Measurements from ENCODE around the gene INPPL1.

The INPPL1 gene

DNA sequence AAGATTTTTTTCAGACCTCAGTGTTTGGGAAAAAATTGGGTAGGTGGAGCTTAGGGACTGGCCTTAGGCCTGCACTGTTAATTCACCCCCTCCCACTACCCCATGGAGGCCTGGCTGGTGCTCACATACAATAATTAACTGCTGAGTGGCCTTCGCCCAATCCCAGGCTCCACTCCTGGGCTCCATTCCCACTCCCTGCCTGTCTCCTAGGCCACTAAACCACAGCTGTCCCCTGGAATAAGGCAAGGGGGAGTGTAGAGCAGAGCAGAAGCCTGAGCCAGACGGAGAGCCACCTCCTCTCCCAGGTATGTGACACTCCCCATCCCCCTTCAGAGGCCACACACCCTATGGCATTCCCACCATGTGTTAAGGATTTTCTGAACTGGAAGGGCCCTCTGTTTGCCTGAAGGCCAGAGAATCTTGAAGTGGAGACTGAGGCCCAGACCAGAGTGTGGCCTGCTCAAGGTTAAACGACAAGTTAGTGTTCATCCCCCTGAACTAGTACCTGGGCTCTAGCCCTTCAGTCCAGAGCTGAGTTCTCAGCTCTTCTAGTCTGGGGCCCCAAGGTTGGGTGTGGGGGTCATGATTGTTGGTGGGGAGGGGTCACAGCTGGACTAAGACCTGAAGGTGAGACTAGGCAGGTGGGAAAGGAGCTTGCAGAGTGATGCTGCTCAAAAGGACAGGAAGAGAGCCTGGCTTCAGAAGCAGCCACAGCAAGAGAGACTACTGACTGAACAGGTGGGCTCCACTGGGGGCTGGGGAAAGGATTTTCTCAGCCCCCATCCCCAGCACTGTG is 34.9 kb upstream of the INPPL1 start:
- no peak overlapping the region for H3K27ac ChIP-seq (replicated peaks)
- H3K27me3 ChIP-seq (ENCODE audit: insufficient read depth, poor library complexity, severe bottlenecking): no peaks in the 10 kb centered on the region
- no peak overlapping the region for H3K4me3 ChIP-seq (replicated peaks; ENCODE audit: insufficient read depth, low read length)
- no peak for DNase-seq (ENCODE audit: low read depth in 1 of 2, low spot score in 1 of 2)
- TF ChIP-seq POLR2AphosphoS5 (IDR thresholded peaks at IDR 0.05; ENCODE audit: low read depth): no peak
- TF ChIP-seq SPI1 (IDR thresholded peaks at IDR 0.05; ENCODE audit: borderline replicate concordance, low read depth): no peak
- TF ChIP-seq, protein P1, sequence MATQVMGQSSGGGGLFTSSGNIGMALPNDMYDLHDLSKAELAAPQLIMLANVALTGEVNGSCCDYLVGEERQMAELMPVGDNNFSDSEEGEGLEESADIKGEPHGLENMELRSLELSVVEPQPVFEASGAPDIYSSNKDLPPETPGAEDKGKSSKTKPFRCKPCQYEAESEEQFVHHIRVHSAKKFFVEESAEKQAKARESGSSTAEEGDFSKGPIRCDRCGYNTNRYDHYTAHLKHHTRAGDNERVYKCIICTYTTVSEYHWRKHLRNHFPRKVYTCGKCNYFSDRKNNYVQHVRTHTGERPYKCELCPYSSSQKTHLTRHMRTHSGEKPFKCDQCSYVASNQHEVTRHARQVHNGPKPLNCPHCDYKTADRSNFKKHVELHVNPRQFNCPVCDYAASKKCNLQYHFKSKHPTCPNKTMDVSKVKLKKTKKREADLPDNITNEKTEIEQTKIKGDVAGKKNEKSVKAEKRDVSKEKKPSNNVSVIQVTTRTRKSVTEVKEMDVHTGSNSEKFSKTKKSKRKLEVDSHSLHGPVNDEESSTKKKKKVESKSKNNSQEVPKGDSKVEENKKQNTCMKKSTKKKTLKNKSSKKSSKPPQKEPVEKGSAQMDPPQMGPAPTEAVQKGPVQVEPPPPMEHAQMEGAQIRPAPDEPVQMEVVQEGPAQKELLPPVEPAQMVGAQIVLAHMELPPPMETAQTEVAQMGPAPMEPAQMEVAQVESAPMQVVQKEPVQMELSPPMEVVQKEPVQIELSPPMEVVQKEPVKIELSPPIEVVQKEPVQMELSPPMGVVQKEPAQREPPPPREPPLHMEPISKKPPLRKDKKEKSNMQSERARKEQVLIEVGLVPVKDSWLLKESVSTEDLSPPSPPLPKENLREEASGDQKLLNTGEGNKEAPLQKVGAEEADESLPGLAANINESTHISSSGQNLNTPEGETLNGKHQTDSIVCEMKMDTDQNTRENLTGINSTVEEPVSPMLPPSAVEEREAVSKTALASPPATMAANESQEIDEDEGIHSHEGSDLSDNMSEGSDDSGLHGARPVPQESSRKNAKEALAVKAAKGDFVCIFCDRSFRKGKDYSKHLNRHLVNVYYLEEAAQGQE (IDR thresholded peaks at IDR 0.05; ENCODE audit: insufficient replicate concordance, low read depth): no peak
- no peak for TF ChIP-seq CTCF (IDR thresholded peaks at IDR 0.05; ENCODE audit: insufficient read depth, low read length)
- TF ChIP-seq GABPA (IDR thresholded peaks at IDR 0.05; ENCODE audit: low read depth): no peak

DNA sequence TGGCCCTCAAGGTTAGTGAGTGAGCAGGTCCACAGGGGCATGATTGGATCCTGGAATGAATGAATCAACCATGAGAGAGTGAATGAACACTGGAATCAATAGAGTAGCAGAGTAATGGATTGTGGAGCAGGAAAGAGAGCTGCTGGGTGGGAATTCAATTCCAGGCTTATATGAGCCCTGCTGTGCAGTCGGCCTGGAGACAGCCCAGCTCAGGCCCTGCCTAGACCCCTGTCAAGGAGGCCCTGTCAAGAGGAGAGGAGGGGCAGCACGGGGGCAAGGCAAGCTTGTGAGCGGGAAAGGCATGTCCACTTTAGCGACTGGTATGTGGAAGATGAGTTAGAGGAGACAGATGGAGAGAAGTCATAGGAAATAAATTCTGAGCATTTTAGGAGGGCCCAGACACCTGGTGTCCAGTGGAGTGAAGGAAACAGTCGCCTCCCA is 33.9 kb upstream of the INPPL1 start:
- TF ChIP-seq POLR2AphosphoS5 (IDR thresholded peaks at IDR 0.05; ENCODE audit: low read depth) (no peak), CTCF (IDR thresholded peaks at IDR 0.05; ENCODE audit: insufficient read depth, low read length) (no peak), GABPA (IDR thresholded peaks at IDR 0.05; ENCODE audit: low read depth) (no peak)
- TF ChIP-seq, protein P1 (IDR thresholded peaks at IDR 0.05; ENCODE audit: insufficient replicate concordance, low read depth): no peak
- no peak overlapping the region for H3K27ac ChIP-seq (replicated peaks)
- H3K4me3 ChIP-seq (replicated peaks; ENCODE audit: insufficient read depth, low read length): no peak overlapping the region
- no peak for DNase-seq (ENCODE audit: low read depth in 1 of 2, low spot score in 1 of 2)
- H3K27me3 ChIP-seq (ENCODE audit: insufficient read depth, poor library complexity, severe bottlenecking): no peaks in the 10 kb centered on the region

DNA sequence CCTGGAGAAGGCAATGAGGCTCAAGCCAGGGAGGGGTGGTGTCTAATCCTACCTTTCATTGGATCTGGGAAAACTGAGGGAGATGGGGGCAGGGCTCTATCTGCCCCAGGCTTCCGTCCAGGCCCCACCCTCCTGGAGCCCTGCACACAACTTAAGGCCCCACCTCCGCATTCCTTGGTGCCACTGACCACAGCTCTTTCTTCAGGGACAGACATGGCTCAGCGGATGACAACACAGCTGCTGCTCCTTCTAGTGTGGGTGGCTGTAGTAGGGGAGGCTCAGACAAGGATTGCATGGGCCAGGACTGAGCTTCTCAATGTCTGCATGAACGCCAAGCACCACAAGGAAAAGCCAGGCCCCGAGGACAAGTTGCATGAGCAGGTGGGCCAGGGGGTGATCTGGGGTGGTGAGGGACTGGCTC is 32.6 kb upstream of the INPPL1 start, which contains the start of gene FOLR1:
Gene FOLR1 (plus strand): TSS at position 180 of the 421 bp plus-strand sequence. CDS start 34 bp downstream, at position 214.
- H3K27me3 ChIP-seq (ENCODE audit: insufficient read depth, poor library complexity, severe bottlenecking): no peaks in the 10 kb centered on the region
- DNase-seq (ENCODE audit: low read depth in 1 of 2, low spot score in 1 of 2): no peak
- no peak within 1 kb of the TSS for H3K4me3 ChIP-seq (replicated peaks; ENCODE audit: insufficient read depth, low read length)
- TF ChIP-seq, protein P1 (IDR thresholded peaks at IDR 0.05; ENCODE audit: insufficient replicate concordance, low read depth): no peak
- TF ChIP-seq GABPA (IDR thresholded peaks at IDR 0.05; ENCODE audit: low read depth): no peak
- TF ChIP-seq POLR2AphosphoS5 (IDR thresholded peaks at IDR 0.05; ENCODE audit: low read depth): no peak
- no peak for TF ChIP-seq SPI1 (IDR thresholded peaks at IDR 0.05; ENCODE audit: borderline replicate concordance, low read depth)
- H3K27ac ChIP-seq (replicated peaks): no peak within 1 kb of the TSS
